GM12878 (cell line): Measurements from ENCODE around the gene SLC37A1. TPM values are rescaled to one million over a fixed set of nuclear protein-coding genes. Genes with fewer than 3 reads are reported as not detected.

ENCODE experiments used
- ATAC-seq: fragments of 200-7000 bp; cut with Tn5 transposase; 3 replicates; pipeline ENCODE4 v1.9.1; 2020; ENCODE audit warnings: mild to moderate bottlenecking, moderate library complexity
- BruUV-seq: library from RNA; stranded (reverse); fragments of 400-500 nt; replicated peaks from 2 replicates; lab custom pipeline; 2021; lab: Mats Ljungman, UMichigan
- CTCF ChIA-PET: fragments of 300-600 bp; sonication (Branson Sonifier 250); formaldehyde crosslinking; extraction: SDS; loops from one replicate; lab custom pipeline; 2021; ENCODE audit warnings: inconsistent platforms; lab: Yijun Ruan, JAX
- POLR2A ChIA-PET: fragments of 350-600 bp; formaldehyde crosslinking; extraction: SDS; loops from one replicate; lab custom pipeline; 2021; ENCODE audit warnings: inconsistent platforms; lab: Charles Lee
- RAD21 ChIA-PET: fragments of 300-600 bp; sonication (Branson Sonifier 250); formaldehyde crosslinking; loops from one replicate; lab custom pipeline; 2023; ENCODE audit warnings: antibody characterized with exemption; ENCODE audit not compliant: unreplicated experiment; lab: Charles Lee
- SMC1A ChIA-PET: fragments of 300-600 bp; sonication (Branson Sonifier 250); formaldehyde crosslinking; loops from one replicate; lab custom pipeline; 2023; ENCODE audit not compliant: unreplicated experiment, uncharacterized antibody; lab: Charles Lee
- DNase-seq: peaks from one replicate; pipeline ENCODE4 v3.0.0-alpha.2; 2011; ENCODE audit warnings: low read depth, low spot score
- FAIRE-seq: peaks from 3 replicates; lab custom pipeline; 2011; peaks lifted over from hg19 to GRCh38; lab: Jason Lieb, UNC
- H2AFZ ChIP-seq: 2 replicates; pipeline ENCODE4 v1.6.0; 2011; ENCODE audit warnings: low read depth, low read length, control low read depth; ENCODE audit not compliant: control insufficient read depth
- H3K27ac ChIP-seq: 2 replicates; pipeline ENCODE4 v1.5.1; 2011; ENCODE audit warnings: control low read depth; ENCODE audit not compliant: control insufficient read depth, insufficient read depth
- H3K27me3 ChIP-seq, 2 experiments: replicated peaks in 1 of 2; 2 replicates each; pipeline versions ENCODE4 v1.6.0 to v1.6.1; 2011; ENCODE audit warnings: low read length in 1 of 2; ENCODE audit not compliant: control insufficient read depth in 2 of 2, insufficient read depth in 2 of 2
- H3K36me3 ChIP-seq, 2 experiments: 2 replicates each; pipeline ENCODE4 v1.5.1; 2011; ENCODE audit warnings: low read length in 1 of 2; ENCODE audit not compliant: control insufficient read depth in 2 of 2, insufficient read depth in 2 of 2
- H3K4me1 ChIP-seq: 2 replicates; pipeline ENCODE4 v1.6.1; 2011; ENCODE audit warnings: mild to moderate bottlenecking, low read length, moderate library complexity, mixed read lengths; ENCODE audit not compliant: control insufficient read depth, insufficient read depth
- H3K4me2 ChIP-seq: 2 replicates; pipeline ENCODE4 v1.6.0; 2011; ENCODE audit warnings: control low read depth; ENCODE audit not compliant: control insufficient read depth, insufficient read depth
- H3K4me3 ChIP-seq: fragments of 200-600 bp; sonication (generic); 2 replicates; pipeline ENCODE4 v1.5.1; 2016
- H3K79me2 ChIP-seq: 2 replicates; pipeline ENCODE4 v1.6.0; 2011; ENCODE audit warnings: low read length; ENCODE audit not compliant: control insufficient read depth, insufficient read depth
- H3K9ac ChIP-seq: 2 replicates; pipeline ENCODE4 v1.8.0; 2011; ENCODE audit warnings: low read length, control low read depth, mixed read lengths; ENCODE audit not compliant: control insufficient read depth, insufficient read depth
- H3K9me3 ChIP-seq: replicated peaks from 3 replicates; pipeline ENCODE4 v1.5.1; 2011; ENCODE audit warnings: mild to moderate bottlenecking, low read length; ENCODE audit not compliant: control insufficient read depth, insufficient read depth
- H4K20me1 ChIP-seq: 2 replicates; pipeline ENCODE4 v1.6.0; 2011; ENCODE audit not compliant: control insufficient read depth, insufficient read depth
- CBX5 ChIP-seq: sonication (generic); IDR thresholded peaks from 2 replicates; pipeline ENCODE4 v1.6.1; 2016; ENCODE audit warnings: low read depth, moderate library complexity, mild to moderate bottlenecking, inconsistent platforms
- CHD1 ChIP-seq: IDR thresholded peaks from 2 replicates; pipeline ENCODE4 v1.6.1; 2012; ENCODE audit warnings: low read depth, low read length, improper control_type of control experiment
- CHD4 ChIP-seq: fragments of 200-600 bp; sonication (generic); IDR thresholded peaks from 2 replicates; pipeline ENCODE4 v1.6.1; 2016; ENCODE audit warnings: mild to moderate bottlenecking
- E4F1 ChIP-seq: fragments of 450-650 bp; IDR thresholded peaks from 2 replicates; pipeline ENCODE4 v1.6.1; 2018; ENCODE audit warnings: borderline replicate concordance, mild to moderate bottlenecking; ENCODE audit not compliant: partially characterized antibody
- KAT2A ChIP-seq: conservative IDR thresholded peaks from 2 replicates; pipeline ENCODE4 v1.6.1; 2011; ENCODE audit warnings: low read depth, low read length; ENCODE audit not compliant: control insufficient read depth
- LARP7 ChIP-seq: fragments of 450-650 bp; IDR thresholded peaks from 2 replicates; pipeline ENCODE4 v1.6.1; 2017; ENCODE audit warnings: mild to moderate bottlenecking
- MAX ChIP-seq: IDR thresholded peaks from 2 replicates; pipeline ENCODE4 v1.6.1; 2012; ENCODE audit warnings: low read depth, low read length, improper control_type of control experiment
- NR2C2 ChIP-seq: IDR thresholded peaks from 2 replicates; pipeline ENCODE4 v1.6.1; 2011; ENCODE audit warnings: borderline replicate concordance, low read depth; ENCODE audit not compliant: control insufficient read depth, insufficient read length
- NRF1 ChIP-seq: conservative IDR thresholded peaks from 2 replicates; pipeline ENCODE4 v1.6.1; 2011; ENCODE audit warnings: mild to moderate bottlenecking, low read depth, low read length, improper control_type of control experiment
- PAX5 ChIP-seq: IDR thresholded peaks from 2 replicates; pipeline ENCODE4 v1.6.1; 2011; ENCODE audit warnings: low read depth, low read length, borderline replicate concordance
- PML ChIP-seq: IDR thresholded peaks from 2 replicates; pipeline ENCODE4 v1.6.1; 2012; ENCODE audit warnings: low read length, inconsistent platforms
- POLR2A ChIP-seq: IDR thresholded peaks from 2 replicates; pipeline ENCODE4 v1.6.1; 2011; ENCODE audit warnings: low read depth, mild to moderate bottlenecking, low read length
- SRF ChIP-seq, 2 experiments: IDR thresholded peaks; 2 replicates each; pipeline ENCODE4 v1.6.1; 2011; ENCODE audit warnings: low read depth in 2 of 2, low read length in 2 of 2, mild to moderate bottlenecking in 1 of 2, moderate library complexity in 1 of 2
- ZBTB33 ChIP-seq: fragments of 450-650 bp; IDR thresholded peaks from 2 replicates; pipeline ENCODE4 v1.6.1; 2017; ENCODE audit warnings: mild to moderate bottlenecking
- ZNF384 ChIP-seq: IDR thresholded peaks from 2 replicates; pipeline ENCODE4 v1.6.1; 2012; ENCODE audit warnings: low read depth, mild to moderate bottlenecking, low read length, improper control_type of control experiment, borderline replicate concordance
- ZZZ3 ChIP-seq: IDR thresholded peaks from 2 replicates; pipeline ENCODE4 v1.6.1; 2011; ENCODE audit warnings: low read depth; ENCODE audit not compliant: control insufficient read depth, insufficient read length
- WGBS: methylation state at CpG from one replicate; pipeline ENCODE4 v1.1.6; 2016; ENCODE audit warnings: low lambda C conversion rate; ENCODE audit not compliant: insufficient replicate concordance, insufficient coverage; ENCODE audit errors: missing lambda C conversion rate; 5-methylcytosine and 5-hydroxymethylcytosine counted together
- in situ Hi-C: fragments of 300-500 bp; cut with MboI; formaldehyde crosslinking; loops from 9 replicates; pipeline ENCODE4 v1.14.3; 2018; ENCODE audit warnings: mixed read lengths
- intact Hi-C: fragments of 100-400 bp; cut with micrococcal nuclease; formaldehyde crosslinking; loops from one replicate; pipeline ENCODE4 v1.14.2; 2022; ENCODE audit not compliant: unreplicated experiment
- polyA plus RNA-seq, 11 experiments: library from polyadenylated mRNA; depleted of rRNA in 4 of 11; unstranded in 6 of 11; stranded (reverse) in 5 of 11; fragments of >200 nt; fragmentation: Nextera tagmentation in 4 of 11; fragmentation: Illumina TruSeq in 1 of 11; extraction: Ambion mirVana in 4 of 11; extraction: Trizol in 1 of 11; gene quantifications; 1 replicate in 1 of 11; 2 replicates in 10 of 11; pipeline versions ENCODE4 v1.2.1 to v1.2.3, GENCODE V29; 2011 to 2016; ENCODE audit warnings: inconsistent platforms in 2 of 11, missing spikeins in 2 of 11, low read depth in 1 of 11
- total RNA-seq, 4 experiments: library from RNA; depleted of rRNA in 3 of 4; stranded (reverse); fragments of >200 nt in 3 of 4; fragmentation: Illumina TruSeq in 1 of 4; extraction: Trizol in 1 of 4; gene quantifications; 2 replicates each; pipeline versions ENCODE4 v1.2.1 to v1.2.3, GENCODE V29; 2013 to 2021
- TF ChIP-seq, protein P1 (sequence below): fragments of 450-650 bp; IDR thresholded peaks from 2 replicates; pipeline ENCODE4 v1.6.1; 2018; ENCODE audit warnings: mild to moderate bottlenecking, low read depth, moderate library complexity; ENCODE audit not compliant: partially characterized antibody

SLC37A1 gene
- total and polyA plus RNA-seq, 10 of the 15 experiments (the other 5 are each of a cell fraction or from before 2014, with no cell fraction given), result 1.1 to 35.5 (median 24.4) TPM

GRCh38 chr21:42540396-42540795 lies 26.7 kb downstream of the SLC37A1 start:
- peaks cover 19% of the 10 kb centered on the region for H3K4me1 ChIP-seq
- no peak overlapping the region for H3K27ac ChIP-seq
- no peaks in the 10 kb centered on the region for H4K20me1 ChIP-seq
- intact Hi-C loops (no loop called here), in situ Hi-C loops (no loop called here)
- FAIRE-seq (no peak), DNase-seq (no peak), ATAC-seq (no peak)
- peaks cover 18 to 22% of the 10 kb centered on the region in 2 experiments for H3K36me3 ChIP-seq
- no peak overlapping the region for H2AFZ ChIP-seq
- no peak overlapping the region for H3K4me2 ChIP-seq
- H3K27me3 ChIP-seq, result no peaks in the 10 kb centered on the region
- H3K4me3 ChIP-seq, result no peak overlapping the region
- H3K79me2 ChIP-seq, result 0 out of 2 replicates have a peak, but pooled peaks cover 1% of the 10 kb centered on the region
- no peaks in the 10 kb centered on the region for H3K9me3 ChIP-seq
- RAD21 ChIA-PET, result interaction anchor here (1.1 to 1.6 kb wide), 2 partner anchors 73 to 376 kb away, joined by 3 read pairs; no protein-coding TSS in a partner anchor
- no TSS peak for BruUV-seq
- no peak overlapping the region for H3K9ac ChIP-seq
- SMC1A ChIA-PET, result interaction anchor here (9.1 kb wide), 1 partner anchor 16 kb away, joined by 132 read pairs; no protein-coding TSS in a partner anchor
- POLR2A ChIA-PET, result interaction anchor here (0.6 kb wide), 1 partner anchor 430 kb away, joined by 3 read pairs; no protein-coding TSS in a partner anchor
- CTCF ChIA-PET, result interaction anchor here (0.6 to 1.2 kb wide), 2 partner anchors 99 to 395 kb away, joined by 3 read pairs; no protein-coding TSS in a partner anchor
- WGBS, result 83% methylated on average over 8 of the region's 8 CpGs
- TF ChIP-seq POLR2A (no peak), PAX5 (no peak), SRF (IDR thresholded peaks at IDR 0.05; ENCODE audit: low read depth in 2 of 2, low read length in 2 of 2) (no peak), NRF1 (no peak), KAT2A (no peak), CHD1 (no peak), NR2C2 (no peak), E4F1 (no peak), PML (no peak), MAX (no peak), CBX5 (no peak), CHD4 (no peak), ZZZ3 (no peak), ZBTB33 (no peak), ZNF384 (no peak), LARP7 (no peak)
- TF ChIP-seq, protein P1, sequence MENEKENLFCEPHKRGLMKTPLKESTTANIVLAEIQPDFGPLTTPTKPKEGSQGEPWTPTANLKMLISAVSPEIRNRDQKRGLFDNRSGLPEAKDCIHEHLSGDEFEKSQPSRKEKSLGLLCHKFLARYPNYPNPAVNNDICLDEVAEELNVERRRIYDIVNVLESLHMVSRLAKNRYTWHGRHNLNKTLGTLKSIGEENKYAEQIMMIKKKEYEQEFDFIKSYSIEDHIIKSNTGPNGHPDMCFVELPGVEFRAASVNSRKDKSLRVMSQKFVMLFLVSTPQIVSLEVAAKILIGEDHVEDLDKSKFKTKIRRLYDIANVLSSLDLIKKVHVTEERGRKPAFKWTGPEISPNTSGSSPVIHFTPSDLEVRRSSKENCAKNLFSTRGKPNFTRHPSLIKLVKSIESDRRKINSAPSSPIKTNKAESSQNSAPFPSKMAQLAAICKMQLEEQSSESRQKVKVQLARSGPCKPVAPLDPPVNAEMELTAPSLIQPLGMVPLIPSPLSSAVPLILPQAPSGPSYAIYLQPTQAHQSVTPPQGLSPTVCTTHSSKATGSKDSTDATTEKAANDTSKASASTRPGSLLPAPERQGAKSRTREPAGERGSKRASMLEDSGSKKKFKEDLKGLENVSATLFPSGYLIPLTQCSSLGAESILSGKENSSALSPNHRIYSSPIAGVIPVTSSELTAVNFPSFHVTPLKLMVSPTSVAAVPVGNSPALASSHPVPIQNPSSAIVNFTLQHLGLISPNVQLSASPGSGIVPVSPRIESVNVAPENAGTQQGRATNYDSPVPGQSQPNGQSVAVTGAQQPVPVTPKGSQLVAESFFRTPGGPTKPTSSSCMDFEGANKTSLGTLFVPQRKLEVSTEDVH, result no peak
